MM.1S (cell line): Measurements from ENCODE around the gene TPST1.
"Not testable (repeated sequence)": the region's sequence is repeated elsewhere in the genome, so short reads cannot be mapped to it uniquely, and the experiment has no call there.

Source experiments
- DNase-seq: peaks from one replicate; pipeline ENCODE4 v3.0.0-alpha.2; 2015
- H2AFZ ChIP-seq: fragments of 300-600 bp; sonication (generic); 2 replicates; pipeline ENCODE4 v1.6.0; 2016; ENCODE audit warnings: antibody characterized with exemption, low read length
- H3F3A ChIP-seq: fragments of 300-600 bp; sonication (generic); 2 replicates; pipeline ENCODE4 v1.6.1; 2016; ENCODE audit warnings: mild to moderate bottlenecking, antibody characterized with exemption, low read length, moderate library complexity, mixed read lengths; ENCODE audit not compliant: insufficient read depth
- H3K27ac ChIP-seq: fragments of 300-600 bp; sonication (generic); 2 replicates; pipeline ENCODE4 v1.5.1; 2016; ENCODE audit warnings: mild to moderate bottlenecking, low read length
- H3K27me3 ChIP-seq: fragments of 300-600 bp; sonication (generic); replicated peaks from 2 replicates; pipeline ENCODE4 v1.6.0; 2016; ENCODE audit warnings: low read length; ENCODE audit not compliant: insufficient read depth
- H3K36me3 ChIP-seq: fragments of 300-600 bp; sonication (generic); replicated peaks from 2 replicates; pipeline ENCODE4 v1.6.1; 2016; ENCODE audit warnings: mild to moderate bottlenecking, low read length, mixed read lengths; ENCODE audit not compliant: insufficient read depth
- H3K4me1 ChIP-seq: fragments of 300-600 bp; sonication (generic); 2 replicates; pipeline ENCODE4 v1.6.1; 2016; ENCODE audit warnings: low read length, mixed read lengths
- H3K4me2 ChIP-seq: fragments of 300-600 bp; sonication (generic); 2 replicates; pipeline ENCODE4 v1.6.0; 2016; ENCODE audit warnings: low read depth, low read length
- H3K4me3 ChIP-seq: fragments of 300-600 bp; sonication (generic); 2 replicates; pipeline ENCODE4 v1.5.1; 2016; ENCODE audit warnings: low read length, mixed read lengths
- H3K79me2 ChIP-seq: fragments of 300-600 bp; sonication (generic); 2 replicates; pipeline ENCODE4 v1.6.1; 2016; ENCODE audit warnings: mixed run types, low read length, mixed read lengths
- H3K9ac ChIP-seq: fragments of 300-600 bp; sonication (generic); 2 replicates; pipeline ENCODE4 v1.6.1; 2016; ENCODE audit warnings: low read length, mixed read lengths
- H3K9me2 ChIP-seq: fragments of 300-600 bp; sonication (generic); replicated peaks from 2 replicates; pipeline ENCODE4 v1.6.1; 2016; ENCODE audit warnings: mild to moderate bottlenecking, low read length, mixed read lengths; ENCODE audit not compliant: insufficient read depth
- H3K9me3 ChIP-seq: fragments of 300-600 bp; sonication (generic); replicated peaks from 2 replicates; pipeline ENCODE4 v1.6.1; 2016; ENCODE audit warnings: mild to moderate bottlenecking, low read length, mixed read lengths; ENCODE audit not compliant: insufficient read depth
- H4K20me1 ChIP-seq: fragments of 300-600 bp; sonication (generic); 2 replicates; pipeline ENCODE4 v1.6.1; 2016; ENCODE audit warnings: mild to moderate bottlenecking, low read length, moderate library complexity, mixed read lengths; ENCODE audit not compliant: insufficient read depth
- CTCF ChIP-seq: fragments of 300-600 bp; sonication (generic); IDR thresholded peaks from 2 replicates; pipeline ENCODE4 v1.5.1; 2016; ENCODE audit warnings: antibody characterized with exemption, low read length, mixed read lengths
- EZH2 ChIP-seq: fragments of 300-600 bp; sonication (generic); optimal IDR thresholded peaks from 2 replicates; pipeline ENCODE3; 2017; ENCODE audit warnings: low read depth, mild to moderate bottlenecking, antibody characterized with exemption, low read length, mixed read lengths
- EZH2phosphoT487 ChIP-seq: fragments of 300-600 bp; sonication (generic); IDR thresholded peaks from 2 replicates; pipeline ENCODE4 v1.6.1; 2018; ENCODE audit warnings: antibody characterized with exemption, low read length

The TPST1 gene

GRCh38 chr7:66398841-66399240 lies 193.7 kb downstream of the TPST1 start:
- not testable (repeated sequence) for H3K36me3 ChIP-seq, DNase-seq, H3K79me2 ChIP-seq, H3K9me3 ChIP-seq, H3K4me3 ChIP-seq, H3K4me1 ChIP-seq, H3K27me3 ChIP-seq, H3F3A ChIP-seq, H3K9ac ChIP-seq, H4K20me1 ChIP-seq, H3K4me2 ChIP-seq, H2AFZ ChIP-seq, H3K9me2 ChIP-seq, H3K27ac ChIP-seq

GRCh38 chr7:66399566-66399965 lies 194.4 kb downstream of the TPST1 start:
- Histone ChIP-seq H3K9ac (no peak overlapping the region), H3K4me2 (no peak overlapping the region), H3K9me2 (no peaks in the 10 kb centered on the region), H3K79me2 (no peaks in the 10 kb centered on the region), H3F3A (no peaks in the 10 kb centered on the region), H3K4me1 (no peaks in the 10 kb centered on the region), H3K9me3 (no peaks in the 10 kb centered on the region), H3K36me3 (no peaks in the 10 kb centered on the region), H3K4me3 (no peak overlapping the region), H4K20me1 (no peaks in the 10 kb centered on the region), H3K27me3 (no peaks in the 10 kb centered on the region), H2AFZ (no peak overlapping the region), H3K27ac (no peak overlapping the region)
- DNase-seq, result no peak
- TF ChIP-seq EZH2 (no peak), CTCF (no peak)

- Histone ChIP-seq H3K4me2 (no peak overlapping the region), H3K9ac (no peak overlapping the region), H3F3A (no peaks in the 10 kb centered on the region), H3K9me2 (no peaks in the 10 kb centered on the region), H3K9me3 (no peaks in the 10 kb centered on the region), H3K27ac (no peak overlapping the region), H3K36me3 (no peaks in the 10 kb centered on the region), H3K27me3 (no peaks in the 10 kb centered on the region), H2AFZ (no peak overlapping the region), H3K79me2 (no peaks in the 10 kb centered on the region), H3K4me3 (no peak overlapping the region), H3K4me1 (no peaks in the 10 kb centered on the region), H4K20me1 (no peaks in the 10 kb centered on the region)
- DNase-seq, result no peak
- TF ChIP-seq EZH2phosphoT487 (no peak), EZH2 (no peak), CTCF (no peak)
Observed at GRCh38 chr7:66400400-66400799, 195.3 kb downstream of the TPST1 start.

GRCh38 chr7:66401126-66401525 lies 196.0 kb downstream of the TPST1 start:
- not testable (repeated sequence) for DNase-seq, H3K9ac ChIP-seq, H4K20me1 ChIP-seq, H3K4me3 ChIP-seq, H3K36me3 ChIP-seq, H3K79me2 ChIP-seq, H3K9me2 ChIP-seq, H3K4me1 ChIP-seq, H3F3A ChIP-seq, H3K27me3 ChIP-seq, H3K4me2 ChIP-seq, H3K9me3 ChIP-seq, H2AFZ ChIP-seq, H3K27ac ChIP-seq

GRCh38 chr7:66401932-66402331 lies 196.8 kb downstream of the TPST1 start:
- H3K9me3 ChIP-seq, H3F3A ChIP-seq, H3K27ac ChIP-seq, DNase-seq, H2AFZ ChIP-seq, H3K4me3 ChIP-seq, H3K9me2 ChIP-seq, H3K4me1 ChIP-seq, H3K27me3 ChIP-seq, H3K4me2 ChIP-seq, H3K9ac ChIP-seq, H3K79me2 ChIP-seq, H3K36me3 ChIP-seq, H4K20me1 ChIP-seq: not testable (repeated sequence)
